SKM-1 treated with dmso at 0.1 percent for 144 hours (cell line): ENCODE data around the gene PRPSAP1.
"Not testable (repeated sequence)": the region's sequence is repeated elsewhere in the genome, so short reads cannot be mapped to it uniquely, and the experiment has no call there.

ENCODE experiments used
- DNase-seq: peaks from one replicate; lab custom pipeline; 2025; ENCODE audit not compliant: unreplicated experiment; lab: John Stamatoyannopoulos, UW

The PRPSAP1 gene

GRCh38 chr17:76360461-76360860, 6.7 kb upstream of the PRPSAP1 start:
- DNase-seq, result no peak

- DNase-seq, result not testable (repeated sequence)
Observed at GRCh38 chr17:76359776-76360175, 6.1 kb upstream of the PRPSAP1 start.

DNA sequence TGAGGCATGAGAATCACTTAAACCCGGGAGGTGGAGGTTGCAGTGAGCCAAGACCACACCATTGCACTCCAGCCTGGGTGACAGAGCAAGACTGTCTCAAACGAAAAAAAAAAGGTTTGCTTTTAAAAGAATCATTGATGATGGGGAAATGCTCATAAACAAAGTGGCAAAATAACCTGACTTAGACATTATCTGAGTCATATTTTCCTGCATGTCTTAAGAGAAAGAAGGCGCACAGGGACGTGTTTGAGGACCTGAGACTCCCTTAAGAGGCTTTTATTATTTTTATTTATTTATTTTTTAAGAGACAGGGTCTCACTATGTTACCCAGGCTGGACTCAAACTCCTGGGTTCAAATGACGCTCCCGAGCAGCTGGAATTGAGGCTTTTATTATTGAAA, 5.7 kb upstream of the PRPSAP1 start:
- no peak for DNase-seq

DNA sequence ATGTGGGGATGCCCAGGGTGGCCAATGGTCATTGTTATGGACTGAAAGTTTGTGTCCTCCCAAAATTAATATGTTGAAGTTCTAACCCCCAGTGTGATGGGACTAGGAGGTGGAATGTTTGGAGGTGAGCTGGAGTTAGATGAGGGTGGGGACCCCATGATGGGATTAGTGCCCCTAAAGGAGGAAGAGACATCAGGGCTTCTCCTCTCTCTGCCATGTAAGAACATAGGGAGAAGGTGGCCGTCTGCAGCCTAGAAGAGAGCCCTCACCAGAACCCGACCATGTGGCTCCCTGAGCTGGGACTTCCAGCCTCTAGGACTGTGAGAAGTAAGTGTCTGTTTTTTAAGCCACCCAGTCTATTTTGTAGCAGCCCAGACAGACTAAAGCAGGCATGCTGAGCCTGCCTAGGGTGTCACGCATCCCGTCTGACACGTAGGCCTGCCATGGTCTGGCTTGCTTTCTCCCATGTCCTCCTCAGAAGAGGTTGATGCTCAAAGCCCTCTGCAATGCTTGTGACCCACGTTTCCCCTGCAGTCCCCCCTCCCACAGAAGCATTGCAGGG, 4.0 kb upstream of the PRPSAP1 start:
- no peak for DNase-seq

DNA sequence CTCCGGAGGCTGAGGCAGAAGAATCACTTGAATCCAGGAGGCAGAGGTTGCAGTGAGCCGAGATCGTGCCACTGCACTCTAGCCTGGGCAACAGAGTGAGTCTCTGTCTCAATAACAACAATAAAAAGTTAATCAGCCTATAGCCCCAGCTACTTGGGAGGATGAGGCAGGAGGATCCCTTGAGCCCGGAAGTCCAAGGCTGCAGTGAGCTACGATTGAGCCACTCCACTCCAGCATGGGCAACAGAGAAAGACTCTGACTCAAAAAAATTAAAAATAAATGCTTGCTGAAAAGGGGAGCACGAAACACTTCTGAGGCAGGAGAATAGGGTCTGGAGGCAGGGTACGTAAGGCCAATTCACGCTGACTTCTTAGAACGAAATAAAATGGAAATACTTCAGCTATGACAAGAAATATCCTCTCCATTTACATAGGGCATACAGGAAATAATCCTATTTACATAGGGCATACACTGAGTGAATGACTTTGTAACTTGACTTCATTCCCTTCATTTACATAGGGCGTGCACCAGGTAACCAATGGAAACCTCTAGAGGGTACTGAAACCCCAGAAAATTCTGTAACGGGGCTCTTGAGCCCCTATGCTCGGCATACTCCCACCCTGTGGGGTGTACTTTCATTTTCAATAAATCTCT, 3.2 kb upstream of the PRPSAP1 start:
- no peak for DNase-seq

DNA sequence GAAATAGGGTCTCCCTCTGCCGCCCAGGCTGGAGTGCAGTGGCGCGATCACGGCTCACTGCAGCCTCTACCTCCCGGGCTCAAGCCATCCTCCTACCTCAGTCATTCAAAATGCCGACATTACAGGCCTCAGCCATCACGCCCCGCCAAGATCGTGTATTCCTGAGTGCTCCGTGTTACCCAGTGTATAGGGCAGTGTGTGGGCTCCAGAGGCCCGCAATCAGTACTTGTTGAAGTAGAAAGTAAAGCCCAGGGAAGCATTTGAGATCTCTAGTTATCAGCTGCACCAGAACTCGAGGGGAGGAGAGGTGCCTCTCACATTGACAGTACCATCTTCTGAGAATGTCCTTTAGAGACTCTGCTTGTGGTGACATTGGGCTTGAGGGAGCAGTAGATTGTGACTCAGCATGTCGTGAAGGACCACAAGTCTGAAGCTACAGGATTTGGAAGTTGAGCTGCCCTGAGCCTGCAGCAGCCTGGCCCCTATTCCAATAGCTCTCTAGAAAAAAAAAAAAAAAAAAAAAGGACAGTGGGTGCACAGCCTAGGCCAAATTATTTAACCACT, 1.1 kb upstream of the PRPSAP1 start:
- DNase-seq, result no peak

DNA sequence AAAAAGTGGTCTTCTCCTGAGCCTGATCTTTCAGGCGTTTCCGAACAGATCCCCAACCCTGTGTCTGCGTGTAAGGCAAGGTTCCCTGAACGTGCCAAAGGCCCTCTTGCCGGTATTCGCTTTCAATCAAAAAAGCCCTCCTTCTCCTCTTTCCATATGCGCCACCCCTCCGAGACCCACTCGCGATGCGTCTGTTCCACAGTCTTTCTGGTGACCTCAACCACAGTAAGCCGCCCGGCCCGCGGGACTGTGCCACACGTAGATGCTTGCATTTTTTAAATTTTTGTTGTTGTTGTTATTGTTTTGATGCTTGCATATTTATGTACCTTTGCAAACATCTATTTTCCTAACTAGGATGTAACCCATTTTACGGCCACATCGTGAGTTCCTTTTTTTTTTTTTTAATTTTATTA, 607 bp upstream of the PRPSAP1 start:
- DNase-seq, result no peak

GRCh38 chr17:76353004-76353598, 615 bp downstream of the PRPSAP1 start:
- DNase-seq, result no peak

DNA sequence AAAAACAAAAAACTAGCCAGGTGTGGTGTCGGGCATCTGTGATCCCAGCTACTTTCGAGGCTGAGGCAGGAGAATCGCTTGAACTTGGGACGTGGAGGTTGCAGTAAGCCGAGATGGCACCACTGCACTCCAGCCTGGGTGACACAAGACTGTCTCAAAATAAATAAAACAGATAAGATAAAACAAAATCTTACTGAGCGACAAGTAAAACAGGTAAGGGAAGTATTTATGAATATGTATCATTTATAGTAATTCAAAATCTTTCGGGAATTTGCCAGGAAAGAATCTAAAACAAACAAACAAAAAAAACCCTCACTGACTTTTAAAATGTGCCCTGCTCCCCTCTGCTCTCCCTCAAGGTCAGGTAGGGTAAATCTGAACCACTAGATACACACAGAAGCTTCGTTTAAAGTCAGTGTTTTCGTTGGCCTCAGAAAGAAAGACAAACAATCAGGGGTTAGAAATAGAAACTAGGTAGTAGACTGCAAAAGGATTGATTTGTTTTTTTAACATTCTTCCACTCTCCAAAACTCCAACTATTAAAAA, 2.1 kb downstream of the PRPSAP1 start:
- DNase-seq, result no peak

- DNase-seq, result no peak
Observed at GRCh38 chr17:76350463-76350862, 3.3 kb downstream of the PRPSAP1 start.

DNA sequence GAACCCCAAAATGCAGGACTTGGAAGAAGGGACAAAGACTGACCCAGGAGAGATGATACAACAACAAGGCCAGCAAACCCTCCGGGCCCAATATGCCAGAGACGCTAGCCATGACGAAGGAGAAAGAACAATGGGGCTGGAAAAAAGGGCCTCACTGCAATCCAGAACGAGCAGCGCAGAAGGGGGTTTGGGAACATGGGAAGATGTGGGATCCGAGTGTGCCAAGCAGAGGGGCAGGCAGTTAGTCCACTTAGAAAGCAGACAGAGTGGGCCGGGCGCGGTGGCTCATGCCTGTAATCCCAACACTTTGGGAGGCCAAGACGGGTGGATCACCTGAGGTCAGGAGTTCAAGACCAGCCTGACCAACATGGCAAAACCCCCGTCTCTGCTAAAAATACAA, 6.8 kb downstream of the PRPSAP1 start:
- not testable (repeated sequence) for DNase-seq

DNA sequence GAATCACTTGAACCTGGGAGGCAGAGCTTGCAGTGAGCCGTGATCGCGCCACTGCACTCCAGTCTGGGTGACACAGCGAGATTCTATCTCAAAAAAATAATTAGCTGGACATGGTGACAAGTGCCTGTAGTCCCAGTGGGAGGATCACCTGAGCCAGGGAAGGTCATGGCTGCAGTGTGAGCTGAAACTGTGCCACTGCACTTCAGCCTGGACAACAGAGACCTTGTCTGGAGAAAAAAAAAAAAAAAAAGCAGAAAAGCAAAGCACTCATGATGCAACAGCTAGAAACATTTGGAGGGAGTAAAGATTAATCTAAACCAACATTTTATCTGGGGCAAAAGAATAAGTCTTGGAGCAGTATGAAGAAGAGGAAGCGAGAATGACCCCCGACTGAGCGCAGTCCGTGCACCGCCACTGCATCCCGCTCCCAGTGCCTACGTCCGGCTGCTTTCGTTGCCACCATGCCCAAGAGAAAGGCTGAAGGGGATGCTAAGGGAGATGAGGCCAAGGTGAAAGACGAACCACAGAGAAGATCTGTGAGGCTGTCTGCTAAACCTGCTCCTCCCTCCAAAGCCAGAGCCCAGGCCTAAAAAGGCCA, 8.2 kb downstream of the PRPSAP1 start:
- DNase-seq, result no peak

DNA sequence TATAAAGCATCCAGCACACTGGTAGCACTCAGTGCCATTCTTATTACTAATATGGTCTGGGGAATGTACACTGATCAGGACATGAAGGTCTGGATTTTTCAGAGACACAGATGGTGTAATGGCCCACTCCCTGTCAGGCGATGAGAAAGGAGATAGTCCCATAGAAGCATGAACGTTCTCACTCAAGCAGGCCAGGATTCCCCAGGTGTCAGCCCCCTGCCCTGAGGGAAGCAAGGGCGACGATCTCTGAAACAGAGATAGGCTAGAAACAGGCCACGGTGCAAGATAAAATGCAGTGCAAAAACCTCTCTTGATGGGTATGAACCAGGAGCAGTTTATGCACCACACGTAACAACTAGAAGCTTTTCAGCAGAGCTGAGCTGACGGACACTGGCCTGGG, 10.6 kb downstream of the PRPSAP1 start:
- DNase-seq, result no peak

DNA sequence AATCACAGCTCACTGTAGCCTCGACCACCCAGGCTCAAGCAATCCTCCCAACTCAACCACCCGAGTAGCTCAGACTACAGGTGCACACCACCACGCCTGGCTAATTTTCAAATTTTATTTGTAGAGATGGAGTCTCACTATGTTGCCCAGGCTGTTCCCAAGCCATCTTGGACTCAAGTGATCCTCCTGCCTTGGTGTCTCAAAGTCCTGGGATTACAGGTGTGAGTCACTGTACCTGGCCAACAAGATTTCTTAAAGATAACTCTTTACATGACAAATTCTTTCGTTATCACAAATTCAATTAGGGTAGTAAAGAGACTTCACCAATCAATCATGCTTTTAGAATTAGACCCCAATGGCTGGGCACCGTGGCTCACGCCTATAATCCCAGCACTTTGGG, 12.4 kb downstream of the PRPSAP1 start:
- no peak for DNase-seq

- DNase-seq, result no peak
Observed at GRCh38 chr17:76337413-76337777, 16.3 kb downstream of the PRPSAP1 start.

- no peak for DNase-seq
Observed at GRCh38 chr17:76336756-76337412, 16.8 kb downstream of the PRPSAP1 start.

GRCh38 chr17:76335716-76336381, 17.9 kb downstream of the PRPSAP1 start:
- no peak for DNase-seq

GRCh38 chr17:76333673-76334505, 19.8 kb downstream of the PRPSAP1 start:
- no peak for DNase-seq

DNA sequence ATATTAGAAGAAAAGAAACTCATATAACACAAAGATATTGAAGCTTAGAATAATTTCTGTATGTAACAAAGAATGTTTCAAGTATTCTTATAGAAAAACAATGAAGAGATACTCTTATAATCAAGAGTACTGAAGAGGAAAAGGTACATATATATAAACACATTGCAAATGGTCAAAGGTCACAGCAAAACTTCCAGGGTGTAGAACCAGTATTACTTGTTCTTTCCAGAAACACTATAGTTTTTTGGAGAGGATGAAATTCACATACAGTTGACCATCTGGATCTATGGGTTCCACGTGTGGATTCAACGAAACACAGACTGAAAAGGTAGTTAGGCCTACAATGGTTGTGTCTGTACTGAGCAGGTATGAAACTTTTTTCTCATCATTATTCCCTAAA, 22.6 kb downstream of the PRPSAP1 start:
- DNase-seq, result no peak

GRCh38 chr17:76329664-76330063, 24.1 kb downstream of the PRPSAP1 start:
- no peak for DNase-seq
